GM18511 (cell line): Measurements from ENCODE around the gene CAPN10.
"Not testable (repeated sequence)": the region's sequence is repeated elsewhere in the genome, so short reads cannot be mapped to it uniquely, and the experiment has no call there.

Experiments used
- ATAC-seq: cut with Tn5 transposase; IDR thresholded peaks from one replicate; pipeline ENCODE4 v1.9.1; 2021; ENCODE audit warnings: mild to moderate bottlenecking, moderate library complexity; ENCODE audit not compliant: unreplicated experiment

CAPN10 gene

DNA sequence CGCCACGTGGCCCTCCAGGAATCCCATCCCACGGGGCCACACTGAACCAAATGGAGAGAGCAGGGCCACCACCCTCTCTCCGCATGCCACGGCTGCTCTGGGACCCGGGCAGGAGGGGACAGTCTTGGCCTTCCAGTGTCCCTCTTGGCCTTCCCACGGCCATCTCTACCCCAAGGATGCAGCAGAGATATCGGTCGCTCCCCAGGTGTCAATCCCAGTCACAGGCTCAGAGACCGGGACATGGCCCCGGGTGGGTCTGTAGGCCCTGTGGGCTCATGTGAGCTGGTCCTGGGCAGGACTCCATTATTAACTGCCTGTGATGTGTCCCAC lies 15.3 kb downstream of the CAPN10 start:
- no peak for ATAC-seq

GRCh38 chr2:240602266-240603050 lies 15.9 kb downstream of the CAPN10 start:
- ATAC-seq = no peak

GRCh38 chr2:240603081-240603835 lies 16.7 kb downstream of the CAPN10 start:
- no peak for ATAC-seq

GRCh38 chr2:240603846-240604245 lies 17.3 kb downstream of the CAPN10 start:
- no peak for ATAC-seq

DNA sequence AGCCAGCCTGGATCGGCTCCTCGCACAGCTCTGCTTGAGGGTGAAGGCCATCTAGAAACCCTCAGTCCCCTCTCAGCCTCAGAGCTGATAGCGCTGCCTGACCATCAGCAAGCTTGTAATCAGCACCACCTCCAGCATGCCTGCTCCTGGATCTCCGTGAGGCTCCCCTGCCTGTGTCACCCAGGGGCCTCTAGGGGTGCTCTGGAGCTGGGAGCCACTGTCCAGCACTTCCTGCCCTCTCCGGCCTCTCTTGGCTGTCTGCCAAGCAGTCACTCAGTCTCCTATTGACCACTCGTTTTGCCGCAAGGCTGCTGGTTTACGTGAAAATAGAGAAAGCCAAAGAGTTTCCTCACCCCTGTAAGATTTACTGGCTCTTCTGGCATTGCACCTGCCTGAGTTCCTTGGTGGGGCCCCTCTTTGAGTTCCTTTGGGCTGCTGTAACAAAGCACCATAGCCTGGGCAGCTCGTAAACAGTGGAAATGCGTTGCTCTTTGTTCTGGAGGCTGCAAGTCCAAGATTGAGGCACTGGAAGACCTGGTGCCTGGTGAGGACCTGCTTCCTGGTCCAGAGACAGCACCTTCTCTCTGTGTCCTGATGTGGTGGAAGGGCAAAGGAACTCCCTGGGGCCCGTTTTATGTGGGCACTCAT lies 17.9 kb downstream of the CAPN10 start:
- no peak for ATAC-seq

DNA sequence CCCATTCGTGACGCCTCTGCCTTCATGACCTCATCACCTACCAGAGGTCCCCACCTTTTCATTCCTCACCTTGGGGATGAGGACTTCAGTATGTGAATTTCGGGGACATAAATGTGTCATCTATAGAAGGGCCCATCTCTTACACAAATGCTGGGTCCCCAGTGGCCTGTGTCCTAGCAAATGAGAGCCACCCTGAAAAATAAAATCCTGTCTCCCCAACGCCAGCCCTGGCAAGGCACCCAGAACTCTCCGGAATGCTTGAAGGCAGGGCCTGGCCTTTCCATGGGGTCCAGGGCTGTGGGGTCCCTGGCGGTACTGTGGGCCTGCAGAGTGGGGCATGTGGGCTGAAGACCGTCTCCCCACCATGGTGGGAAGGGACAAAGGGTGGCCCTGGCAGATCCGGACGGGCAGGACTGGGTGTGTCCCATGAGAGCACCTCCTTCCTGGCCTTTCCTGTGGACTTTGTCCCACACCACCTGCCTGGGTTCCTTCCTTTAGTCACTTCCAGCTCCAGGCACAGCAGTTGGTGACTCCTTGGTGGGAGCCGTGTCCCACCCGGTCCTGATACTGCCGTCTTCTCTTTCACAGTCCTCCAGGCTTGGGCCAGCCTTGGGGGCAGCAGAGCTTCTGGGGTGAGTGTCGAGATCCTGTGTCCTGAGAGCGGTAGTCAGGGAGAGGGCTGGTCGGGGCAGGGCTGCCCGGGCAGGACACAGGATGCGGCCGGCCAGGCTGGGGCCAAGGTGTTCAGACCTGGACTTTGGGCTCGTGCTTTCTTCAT lies 18.6 kb downstream of the CAPN10 start:
- ATAC-seq = no peak

DNA sequence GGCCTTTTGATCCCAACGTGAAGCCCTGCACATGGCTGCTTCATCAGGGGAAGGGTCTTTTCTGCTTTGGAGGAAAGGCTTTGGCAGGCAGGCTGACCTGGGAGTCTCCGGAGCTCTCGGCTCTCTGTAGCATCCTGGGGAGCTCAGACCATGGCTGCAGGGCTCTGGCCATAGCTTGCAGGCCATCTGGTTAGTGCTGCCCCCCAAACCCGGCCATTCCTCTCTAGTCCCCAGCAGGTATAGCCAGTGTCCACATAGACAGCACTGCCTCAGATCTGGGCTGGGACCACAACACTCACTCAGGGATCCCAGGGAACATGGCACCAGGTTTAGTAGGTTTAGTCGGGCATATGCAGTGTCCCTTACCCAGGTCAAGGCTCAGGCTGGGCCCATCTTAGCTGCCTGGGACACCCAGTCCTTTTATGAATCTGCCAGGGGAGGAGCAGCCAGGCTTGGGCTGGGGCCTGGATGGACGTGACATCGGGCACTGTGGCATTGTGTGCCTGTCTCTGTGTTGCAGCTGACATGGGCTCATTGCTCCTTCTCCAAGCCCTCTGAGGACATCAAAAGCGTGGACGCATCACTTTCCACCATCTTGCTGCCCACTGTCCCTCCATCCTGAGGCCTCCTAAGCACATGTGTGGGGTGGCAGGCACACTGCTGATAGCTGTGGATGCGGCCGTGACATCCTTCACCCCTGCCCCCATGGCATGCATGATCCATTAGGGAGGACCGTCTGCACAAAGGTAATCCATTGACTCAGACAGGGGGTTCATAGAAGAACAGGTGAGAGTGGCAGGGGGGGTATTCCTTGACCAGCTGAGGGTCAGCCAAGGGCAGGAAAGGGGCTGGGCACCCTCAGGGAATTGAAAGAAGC lies 19.6 kb downstream of the CAPN10 start:
- ATAC-seq = no peak

DNA sequence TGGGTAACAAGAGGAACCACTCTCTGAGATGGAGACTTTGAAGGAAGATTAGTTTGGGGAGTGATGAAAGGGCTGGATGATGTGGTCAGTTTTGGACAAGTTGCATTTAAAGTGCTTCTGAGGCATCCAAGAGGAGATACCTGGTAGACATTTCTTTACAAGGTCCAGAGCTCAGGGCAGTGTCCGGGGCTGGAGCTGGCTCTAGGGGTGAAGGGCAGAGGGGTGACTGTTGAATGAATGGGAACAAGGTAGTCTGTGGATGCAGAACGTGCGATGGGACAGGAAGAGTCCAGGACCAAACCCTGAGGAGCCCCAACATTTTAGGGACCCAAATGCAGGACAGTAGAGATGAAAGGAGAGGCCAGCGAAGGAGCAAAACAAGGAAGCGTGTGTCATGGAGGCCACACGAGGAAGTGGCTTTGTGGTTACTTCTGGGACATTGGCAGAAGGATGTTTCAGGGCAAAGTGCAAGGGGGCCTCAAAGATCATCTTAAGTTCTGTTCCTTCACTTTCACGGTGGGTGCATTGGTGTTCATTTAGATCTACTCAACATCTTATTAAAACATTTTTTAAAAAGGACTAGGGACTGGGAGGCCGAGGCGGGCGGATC lies 25.2 kb downstream of the CAPN10 start:
- no peak for ATAC-seq

GRCh38 chr2:240613781-240614180 lies 27.2 kb downstream of the CAPN10 start:
- no peak for ATAC-seq

- ATAC-seq = no peak
These were observed 27.9 kb downstream of the CAPN10 start for GRCh38 chr2:240614391-240614790.

DNA sequence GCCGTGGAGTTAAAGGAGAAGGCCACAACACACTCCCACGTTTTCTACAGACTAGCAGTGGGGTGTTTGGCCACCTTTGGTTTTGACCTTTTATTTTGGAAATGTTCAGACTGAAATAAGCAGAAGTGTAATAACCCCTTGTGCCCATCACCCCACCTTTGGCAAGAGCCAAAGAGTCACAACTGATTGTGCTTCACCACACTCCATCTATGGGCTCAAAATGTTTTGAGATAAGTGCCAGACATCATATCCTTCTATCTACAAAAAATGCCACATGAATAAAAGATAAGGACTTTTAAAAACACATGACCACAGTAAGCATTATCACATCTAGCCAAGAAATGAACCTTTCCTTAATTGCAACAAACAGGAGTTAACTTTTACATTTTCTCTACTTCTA lies 28.9 kb downstream of the CAPN10 start:
- ATAC-seq = no peak

- ATAC-seq = no peak
These were observed 29.4 kb downstream of the CAPN10 start for GRCh38 chr2:240615820-240616547.

- not testable (repeated sequence) for ATAC-seq
These were observed 30.5 kb downstream of the CAPN10 start for GRCh38 chr2:240616860-240617666.

DNA sequence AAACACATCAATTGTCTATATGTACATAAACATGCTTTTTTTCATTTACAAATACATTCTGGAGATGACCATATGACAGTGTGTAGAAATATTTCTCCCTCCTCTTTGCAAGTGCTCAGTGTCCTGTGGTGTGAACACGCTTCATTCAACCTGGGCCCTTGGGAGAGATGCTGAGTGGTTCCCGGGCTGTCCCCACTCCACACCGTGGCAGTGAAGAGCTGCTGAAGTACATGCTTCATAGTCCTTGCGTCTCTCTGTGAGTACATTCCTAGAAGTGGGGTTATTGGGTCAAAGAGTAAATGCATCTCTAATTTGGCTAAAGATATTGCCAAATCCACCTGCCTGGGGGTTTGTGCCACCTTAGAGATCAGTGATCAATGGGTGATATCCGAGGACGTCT lies 32.2 kb downstream of the CAPN10 start:
- ATAC-seq = no peak

- ATAC-seq = no peak
These were observed 33.1 kb downstream of the CAPN10 start for GRCh38 chr2:240619506-240620148.

GRCh38 chr2:240620149-240620731 lies 33.7 kb downstream of the CAPN10 start:
- no peak for ATAC-seq

DNA sequence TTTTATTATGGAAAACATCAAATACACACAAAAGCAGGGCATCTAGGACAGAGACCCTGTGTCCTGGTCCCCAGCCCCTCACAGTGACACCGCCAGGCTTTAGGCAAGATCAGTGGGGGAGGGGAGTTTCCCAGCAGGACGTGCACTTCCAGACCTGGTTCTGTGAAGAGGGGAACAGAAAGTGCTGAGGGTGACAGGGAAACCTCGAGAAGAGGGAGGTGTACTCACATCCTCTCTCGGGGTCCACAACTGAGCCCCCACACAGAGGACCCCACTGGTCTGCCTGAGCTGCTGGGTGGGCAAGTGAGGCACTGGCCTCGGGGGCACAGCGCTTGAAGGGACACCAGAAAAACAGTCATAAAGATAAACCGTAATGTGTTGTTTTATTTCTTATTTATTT lies 34.3 kb downstream of the CAPN10 start:
- ATAC-seq = no peak

DNA sequence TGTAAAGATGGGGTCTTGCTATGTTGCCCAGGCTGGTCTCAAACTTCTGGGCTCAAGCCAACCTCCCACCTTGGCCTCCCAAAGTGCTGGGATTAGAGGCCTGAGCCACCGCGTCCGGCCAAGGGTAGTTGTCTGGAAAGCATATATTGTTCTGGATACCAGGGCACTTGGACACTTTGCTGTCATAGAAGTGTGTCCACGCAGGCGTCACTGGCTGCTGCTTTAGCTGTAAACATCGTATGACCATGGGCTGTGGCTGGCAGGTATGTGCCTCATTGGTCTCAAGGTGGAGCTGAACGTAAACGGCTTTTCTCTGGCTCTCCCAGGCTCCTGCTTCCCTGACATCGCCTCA lies 35.5 kb downstream of the CAPN10 start:
- no peak for ATAC-seq
